Left lung (tissue), 10 donors: ENCODE results near the gene INSYN1. TPM values are rescaled to one million over a fixed set of nuclear protein-coding genes. Genes with fewer than 3 reads are reported as not detected.
"Not testable (repeated sequence)": the region's sequence is repeated elsewhere in the genome, so short reads cannot be mapped to it uniquely, and the experiment has no call there.

Source experiments
- ATAC-seq: fragments of 200-7000 bp; cut with Tn5 transposase; one replicate; pipeline ENCODE4 v1.9.1; 2020; ENCODE audit warnings: moderate library complexity
- DNase-seq, 4 donors: peaks; one replicate each; pipeline ENCODE4 v3.0.0-alpha.2; 2013 to 2020
- H3K27ac ChIP-seq, 2 donors: fragments of 200-600 bp; sonication (generic) in 1 of 2; one replicate each; pipeline versions ENCODE4 v1.5.0 to v1.8.0; 2020 to 2021
- H3K27me3 ChIP-seq, 2 donors: fragments of 200-600 bp; sonication (generic) in 1 of 2; one replicate each; pipeline versions ENCODE4 v1.5.0 to v1.8.0; 2020 to 2021
- H3K36me3 ChIP-seq, 2 donors: fragments of 200-600 bp; sonication (generic) in 1 of 2; one replicate each; pipeline versions ENCODE4 v1.5.0 to v1.8.0; 2020 to 2021
- H3K4me1 ChIP-seq, 2 donors: fragments of 200-600 bp; one replicate each; pipeline ENCODE4 v1.8.0; 2021
- H3K4me3 ChIP-seq, 2 donors: fragments of 200-600 bp; sonication (generic) in 1 of 2; one replicate each; pipeline versions ENCODE4 v1.5.0 to v1.8.0; 2020 to 2021; ENCODE audit warnings: mild to moderate bottlenecking in 1 of 2
- H3K9me3 ChIP-seq, 2 donors: fragments of 200-600 bp; sonication (generic) in 1 of 2; one replicate each; pipeline versions ENCODE4 v1.5.0 to v1.8.0; 2020 to 2021
- intact Hi-C, 2 donors: fragments of 100-400 bp; cut with DNase I; formaldehyde crosslinking; loops; one replicate each; pipeline versions ENCODE4 v1.11.2 to v1.14.2; 2022
- polyA plus RNA-seq, 6 donors: library from polyadenylated mRNA; unstranded; fragments of 120-200 nt; gene quantifications; one replicate each; pipeline ENCODE4 v1.2.1, GENCODE V29; 2013; ENCODE audit not compliant: insufficient read length in 6 of 6
- total RNA-seq, 2 donors: library from RNA; stranded (reverse); fragmentation: NEBNext Ultra II Directional; extraction: Animal tissue kit (Norgen Biotek cat#: 25700); gene quantifications; one replicate each; pipeline ENCODE4 v1.2.1, GENCODE V29; 2021
- TF ChIP-seq, protein P1 (sequence below), 2 donors: fragments of 200-600 bp; sonication (generic) in 1 of 2; IDR thresholded peaks; one replicate each; pipeline versions ENCODE4 v1.5.0 to v1.8.0; 2021; ENCODE audit warnings: antibody characterized with exemption in 2 of 2
- donor health status: DM: no; HTN: yes; CAD: no.
- donor health status: DM: no; HTN: no; CAD: no.

The INSYN1 gene
- total and polyA plus RNA-seq, 8 donors, result 2.8 to 40.7 (median 20.6) TPM

- Histone ChIP-seq H3K27me3 (no peaks in the 10 kb centered on the region), H3K27ac (no peak overlapping the region), H3K36me3 (no peaks in the 10 kb centered on the region), H3K4me3 (no peak overlapping the region), H3K9me3 (no peaks in the 10 kb centered on the region), H3K4me1 (no peaks in the 10 kb centered on the region)
- no peak for ATAC-seq
- no peak for DNase-seq
- intact Hi-C loops, result no loop called here
- TF ChIP-seq, protein P1, sequence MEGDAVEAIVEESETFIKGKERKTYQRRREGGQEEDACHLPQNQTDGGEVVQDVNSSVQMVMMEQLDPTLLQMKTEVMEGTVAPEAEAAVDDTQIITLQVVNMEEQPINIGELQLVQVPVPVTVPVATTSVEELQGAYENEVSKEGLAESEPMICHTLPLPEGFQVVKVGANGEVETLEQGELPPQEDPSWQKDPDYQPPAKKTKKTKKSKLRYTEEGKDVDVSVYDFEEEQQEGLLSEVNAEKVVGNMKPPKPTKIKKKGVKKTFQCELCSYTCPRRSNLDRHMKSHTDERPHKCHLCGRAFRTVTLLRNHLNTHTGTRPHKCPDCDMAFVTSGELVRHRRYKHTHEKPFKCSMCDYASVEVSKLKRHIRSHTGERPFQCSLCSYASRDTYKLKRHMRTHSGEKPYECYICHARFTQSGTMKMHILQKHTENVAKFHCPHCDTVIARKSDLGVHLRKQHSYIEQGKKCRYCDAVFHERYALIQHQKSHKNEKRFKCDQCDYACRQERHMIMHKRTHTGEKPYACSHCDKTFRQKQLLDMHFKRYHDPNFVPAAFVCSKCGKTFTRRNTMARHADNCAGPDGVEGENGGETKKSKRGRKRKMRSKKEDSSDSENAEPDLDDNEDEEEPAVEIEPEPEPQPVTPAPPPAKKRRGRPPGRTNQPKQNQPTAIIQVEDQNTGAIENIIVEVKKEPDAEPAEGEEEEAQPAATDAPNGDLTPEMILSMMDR (IDR thresholded peaks at IDR 0.05), result no peak
These were observed 39.3 kb upstream of the INSYN1 start for GRCh38 chr15:73792415-73792814.

- TF ChIP-seq, protein P1 (IDR thresholded peaks at IDR 0.05), result no peak
- no peak overlapping the region for H3K27ac ChIP-seq
- H3K4me3 ChIP-seq, result no peak overlapping the region
These were observed 36.5 kb upstream of the INSYN1 start for GRCh38 chr15:73789521-73790240.

GRCh38 chr15:73787621-73788020 lies 34.5 kb upstream of the INSYN1 start:
- Histone ChIP-seq H3K36me3 (no peaks in the 10 kb centered on the region), H3K4me1 (no peaks in the 10 kb centered on the region), H3K27me3 (no peaks in the 10 kb centered on the region), H3K27ac (no peak overlapping the region), H3K4me3 (no peak overlapping the region), H3K9me3 (no peaks in the 10 kb centered on the region)
- no peak for ATAC-seq
- DNase-seq, result no peak
- TF ChIP-seq, protein P1 (IDR thresholded peaks at IDR 0.05), result no peak
- intact Hi-C loops, result no loop called here

More at GRCh38 chr15:73789521-73790240, 36.5 kb upstream of the INSYN1 start:
- Histone ChIP-seq H3K36me3 (no peaks in the 10 kb centered on the region), H3K27me3 (no peaks in the 10 kb centered on the region), H3K9me3 (no peaks in the 10 kb centered on the region), H3K4me1 (no peaks in the 10 kb centered on the region)
- DNase-seq (peak in 2 of 4 donors; percentile 52 to 75), ATAC-seq (no peak)
- intact Hi-C loops, result no loop called here

- DNase-seq (peak in 1 of 4 donors; percentile 47), ATAC-seq (no peak)
- no peaks in the 10 kb centered on the region for H3K36me3 ChIP-seq
- H3K27me3 ChIP-seq, result no peaks in the 10 kb centered on the region
- TF ChIP-seq, protein P1 (IDR thresholded peaks at IDR 0.05), result no peak
- H3K9me3 ChIP-seq, result no peaks in the 10 kb centered on the region
- H3K4me3 ChIP-seq, result no peak overlapping the region
- intact Hi-C loops, result no loop called here
- H3K4me1 ChIP-seq, result no peaks in the 10 kb centered on the region
- no peak overlapping the region for H3K27ac ChIP-seq
These were observed 33.4 kb upstream of the INSYN1 start for GRCh38 chr15:73786538-73786937.

- H3K4me3 ChIP-seq, H3K36me3 ChIP-seq, ATAC-seq, H3K27ac ChIP-seq, DNase-seq, H3K27me3 ChIP-seq, H3K4me1 ChIP-seq, H3K9me3 ChIP-seq, intact Hi-C loops: not testable (repeated sequence)
These were observed 32.3 kb upstream of the INSYN1 start for GRCh38 chr15:73785256-73786014.
